ENCODE measurements around the gene PARP16.
"Not testable (repeated sequence)": the region's sequence is repeated elsewhere in the genome, so short reads cannot be mapped to it uniquely, and the experiment has no call there.

PARP16 gene

GRCh38 chr15:65270811-65271545 is 15.7 kb downstream of the PARP16 start:
- not testable (repeated sequence) for DNase-seq

DNA sequence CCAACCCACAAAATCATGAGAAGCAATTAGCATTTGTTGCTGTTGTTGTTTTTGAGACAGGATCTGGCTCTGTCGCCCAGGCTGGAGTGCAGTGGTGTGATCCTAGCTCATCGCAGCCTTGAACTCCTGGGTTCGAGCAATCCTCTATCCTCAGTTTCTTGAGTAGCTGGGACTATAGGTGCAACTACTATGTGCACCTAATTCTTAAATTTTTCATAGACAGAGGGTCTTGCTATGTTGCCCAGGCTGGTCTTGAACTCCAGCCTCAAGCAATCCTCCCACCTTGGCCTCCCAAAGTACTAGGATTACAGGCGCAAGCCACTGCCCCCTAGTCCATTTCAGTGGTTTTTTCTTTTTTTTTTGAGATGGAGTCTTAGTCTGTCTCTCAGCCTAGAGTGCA is 18.3 kb downstream of the PARP16 start:
- DNase-seq = no peak

DNA sequence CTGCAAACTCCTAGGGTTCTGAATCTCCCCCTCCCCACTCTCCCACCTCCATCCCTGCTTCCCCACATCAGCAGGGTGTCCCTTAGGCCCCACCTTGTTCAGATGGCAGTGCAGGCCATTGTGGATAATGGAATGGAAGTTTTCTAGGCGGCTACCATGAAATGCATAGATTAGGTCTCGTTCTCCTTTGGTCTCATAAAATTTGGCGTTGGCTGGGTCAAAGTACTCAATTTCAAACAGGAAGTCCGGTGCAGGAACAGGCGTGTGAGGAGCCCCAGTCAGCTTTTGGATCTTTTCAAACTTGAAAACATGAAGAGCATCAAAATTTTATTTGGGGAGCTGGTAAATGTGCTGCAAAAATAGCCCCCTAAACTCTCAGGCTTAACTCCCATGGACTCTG is 20.2 kb downstream of the PARP16 start:
- DNase-seq = no peak

DNA sequence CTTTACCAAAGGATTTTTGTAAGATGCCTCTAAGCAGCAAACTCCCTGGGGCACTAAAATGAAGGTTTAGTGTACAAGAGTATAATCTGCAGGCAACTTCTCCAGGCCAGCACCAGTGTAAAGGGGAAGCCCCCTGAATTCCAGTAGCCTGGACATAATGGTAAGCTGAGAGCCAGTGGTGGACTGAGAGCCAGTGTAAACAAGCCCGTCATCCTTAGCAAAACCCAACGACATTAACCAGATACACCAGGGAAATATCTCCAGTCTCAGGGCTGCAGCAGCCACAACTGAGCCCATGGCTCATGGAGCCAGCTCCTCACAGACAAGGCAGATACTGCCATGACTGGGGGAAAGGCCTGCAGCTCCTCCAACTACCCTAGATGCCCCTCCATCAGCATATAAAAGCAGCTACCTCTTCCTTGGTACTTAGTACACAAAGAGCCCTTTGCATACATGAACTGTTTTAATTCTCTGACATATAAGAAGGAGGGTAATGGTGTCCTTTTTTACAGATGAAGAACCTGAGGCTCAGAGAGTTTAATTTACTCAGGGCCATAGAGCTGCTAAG is 21.7 kb downstream of the PARP16 start:
- DNase-seq = no peak

- DNase-seq = no peak
Observed at GRCh38 chr15:65263313-65263712, 23.4 kb downstream of the PARP16 start.

- no peak for DNase-seq
Observed at GRCh38 chr15:65260968-65261367, 25.7 kb downstream of the PARP16 start.

- DNase-seq = no peak
Observed at GRCh38 chr15:65259367-65259797, 27.3 kb downstream of the PARP16 start.

DNA sequence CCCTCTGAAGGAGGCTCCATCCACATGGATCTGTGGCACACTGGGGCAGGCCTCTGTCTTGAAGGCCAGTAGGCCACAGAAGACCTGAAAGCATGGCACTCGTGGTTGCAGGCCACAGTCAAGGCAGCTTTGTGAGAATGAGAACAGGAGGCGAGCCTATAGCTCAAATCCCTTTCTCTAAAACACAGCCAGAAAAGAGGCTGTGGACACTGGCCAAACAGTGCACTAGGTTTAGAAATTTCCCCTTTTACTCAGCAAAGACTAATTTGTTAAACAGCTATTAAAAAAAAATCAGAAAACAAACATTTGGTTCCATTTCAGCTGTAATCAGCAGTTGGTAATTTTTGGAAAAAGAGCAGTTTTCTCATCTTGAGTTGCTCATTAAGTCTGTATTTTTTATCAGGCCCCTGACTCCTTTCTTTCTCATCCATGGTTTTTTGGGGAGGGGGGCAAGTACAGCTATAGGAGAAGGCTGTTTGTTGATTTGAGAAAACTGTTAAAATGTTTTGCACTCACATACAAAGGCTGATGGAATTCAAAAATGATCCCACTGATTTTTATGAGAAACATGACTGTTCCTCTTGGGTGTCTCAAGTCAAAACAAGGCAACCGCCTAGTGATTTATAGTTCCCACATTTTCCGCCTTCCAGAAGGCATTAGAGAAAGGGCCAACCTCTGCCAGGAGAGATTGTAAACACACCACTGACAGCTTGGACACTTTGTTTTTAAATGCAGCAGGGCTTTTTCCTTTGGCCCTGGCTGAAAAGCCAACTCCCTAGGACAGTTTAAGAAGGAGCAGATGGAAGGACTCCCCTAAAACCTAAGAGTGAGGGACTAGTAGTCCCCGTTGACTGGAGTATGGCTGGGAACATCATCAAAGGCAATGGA is 28.1 kb downstream of the PARP16 start:
- DNase-seq = no peak

- no peak for DNase-seq
Observed at GRCh38 chr15:65255486-65256140, 31.1 kb downstream of the PARP16 start.

DNA sequence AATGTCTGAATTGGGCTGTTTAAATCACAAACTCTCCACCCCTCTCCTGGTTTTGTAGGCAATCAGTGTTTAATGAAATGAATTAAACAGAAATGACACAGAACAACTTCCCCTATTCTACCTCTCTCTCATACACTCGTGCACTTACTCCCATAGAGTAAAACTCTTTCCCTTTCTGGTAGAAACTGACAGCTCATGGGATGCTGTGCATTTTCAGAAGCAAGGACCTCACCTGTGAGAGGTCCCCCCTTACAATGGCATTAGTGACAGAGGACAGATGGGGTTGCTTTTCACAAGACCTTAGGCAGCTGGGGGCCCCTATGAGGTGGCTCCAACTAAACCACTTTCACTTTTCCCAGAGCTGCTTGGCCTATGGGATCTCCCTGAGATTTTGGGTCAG is 31.9 kb downstream of the PARP16 start:
- DNase-seq = no peak

GRCh38 chr15:65254356-65254755 is 32.3 kb downstream of the PARP16 start:
- no peak for DNase-seq

- no peak for DNase-seq
Observed at GRCh38 chr15:65249641-65250040, 37.0 kb downstream of the PARP16 start.

DNA sequence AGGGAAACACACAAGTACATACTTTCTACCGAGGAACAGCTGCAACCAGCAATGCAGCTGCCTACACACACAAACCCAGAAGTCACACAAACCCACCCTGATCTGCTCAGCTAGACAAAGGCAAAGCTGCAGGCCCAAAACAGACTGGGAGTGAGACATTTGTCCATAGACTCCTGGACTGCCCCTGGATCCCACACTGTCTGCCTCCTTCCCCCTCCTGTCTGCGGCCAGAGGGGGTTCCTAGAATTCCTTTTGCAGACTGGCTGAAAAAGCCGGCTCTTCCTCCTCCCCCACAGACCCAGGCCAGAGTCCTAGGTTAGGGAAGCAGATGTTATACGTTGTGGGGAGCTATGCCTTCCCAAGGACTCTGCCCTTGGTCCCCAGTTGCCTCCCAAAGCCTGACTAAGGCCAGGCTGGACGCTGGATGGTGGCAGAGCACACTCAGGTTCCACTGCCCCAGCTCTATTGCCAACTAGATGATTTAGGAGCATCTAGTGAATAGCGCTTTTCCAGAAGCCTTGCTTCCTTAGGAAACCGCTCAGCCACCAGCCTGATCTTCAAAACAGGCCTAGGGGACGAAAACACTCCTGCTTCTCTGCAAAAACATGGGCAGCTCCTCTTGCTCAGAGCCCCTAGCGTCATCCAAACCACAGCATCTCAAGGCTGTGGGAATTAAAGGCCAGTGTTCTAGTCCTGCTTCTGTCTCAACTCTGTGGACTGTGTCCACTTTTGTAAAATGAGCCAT is 38.0 kb downstream of the PARP16 start:
- no peak for DNase-seq

- DNase-seq = no peak
Observed at GRCh38 chr15:65246939-65247338, 39.7 kb downstream of the PARP16 start.

DNA sequence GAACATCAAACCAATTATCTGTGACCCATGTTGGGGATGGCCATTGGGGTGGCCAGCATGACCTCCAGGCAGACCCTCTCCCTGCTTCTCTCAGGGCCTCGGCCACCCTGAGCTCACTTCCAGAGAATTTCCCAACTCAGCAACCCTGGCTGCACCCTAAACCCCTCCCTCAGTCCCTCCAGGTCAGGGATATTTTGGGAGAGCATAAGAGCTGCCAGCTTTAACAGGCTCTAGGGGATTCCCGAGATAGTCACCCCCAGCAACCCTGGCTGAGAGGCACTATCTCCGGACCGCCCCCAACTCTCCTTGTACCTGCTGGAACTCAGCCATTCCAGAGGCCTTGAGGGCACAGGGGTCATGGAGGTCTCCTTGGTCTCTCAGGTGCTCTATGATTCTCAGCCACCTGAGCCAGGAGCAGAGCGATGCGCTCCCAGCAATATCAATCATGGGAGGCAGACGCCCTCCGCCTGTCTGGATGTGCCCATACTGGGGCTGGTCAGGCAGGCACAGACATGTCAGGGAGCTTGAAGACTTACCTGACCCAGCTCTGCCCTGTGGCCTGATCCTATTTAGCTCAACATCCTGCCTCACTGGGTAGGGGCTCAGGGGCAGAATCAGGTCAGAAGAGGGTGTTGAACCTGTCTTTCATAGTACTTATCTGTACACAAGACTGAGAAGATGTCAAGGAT is 40.5 kb downstream of the PARP16 start:
- DNase-seq = no peak

GRCh38 chr15:65245096-65245856 is 41.4 kb downstream of the PARP16 start:
- no peak for DNase-seq

- no peak for DNase-seq
Observed at GRCh38 chr15:65244638-65245037, 42.0 kb downstream of the PARP16 start.

DNA sequence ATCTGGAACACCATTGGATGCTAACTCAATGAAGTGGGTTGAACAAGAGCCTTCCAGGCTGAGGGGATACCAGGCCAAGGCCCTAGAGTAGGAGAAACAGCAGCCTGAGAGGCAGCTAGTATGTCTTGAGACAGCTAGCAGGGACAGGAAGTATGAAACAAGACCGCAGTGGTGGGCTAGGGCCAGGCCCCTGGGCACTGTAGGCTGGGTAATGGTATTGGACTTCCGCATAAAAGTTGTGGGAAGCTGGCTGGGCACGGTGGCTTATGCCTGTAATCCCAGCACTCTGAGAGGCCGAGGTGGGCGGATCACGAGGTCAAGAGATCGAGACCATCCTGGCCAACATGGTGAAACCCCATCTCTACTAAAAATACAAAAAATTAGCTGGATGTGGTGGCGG is 50.2 kb downstream of the PARP16 start:
- not testable (repeated sequence) for DNase-seq

- no peak for DNase-seq
Observed at GRCh38 chr15:65233696-65234095, 53.0 kb downstream of the PARP16 start.

DNA sequence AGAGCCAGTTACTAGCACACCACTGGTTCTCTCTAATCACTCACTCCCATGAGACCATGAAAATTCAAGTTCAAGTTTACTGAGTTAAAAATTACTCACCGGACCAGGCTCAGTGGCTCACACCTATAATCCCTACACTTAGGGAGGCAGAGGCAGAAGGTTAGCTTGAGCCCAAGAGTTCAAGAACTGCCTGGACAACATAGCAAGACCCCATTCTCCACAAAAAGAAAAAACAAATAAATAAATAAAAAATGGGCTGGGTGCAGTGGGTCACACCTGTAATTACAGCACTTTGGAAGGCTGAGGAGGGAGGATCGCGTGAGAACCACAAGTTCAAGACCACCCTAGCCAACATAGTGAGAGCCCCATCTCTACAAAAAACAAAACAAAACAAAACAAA is 54.2 kb downstream of the PARP16 start:
- no peak for DNase-seq

DNA sequence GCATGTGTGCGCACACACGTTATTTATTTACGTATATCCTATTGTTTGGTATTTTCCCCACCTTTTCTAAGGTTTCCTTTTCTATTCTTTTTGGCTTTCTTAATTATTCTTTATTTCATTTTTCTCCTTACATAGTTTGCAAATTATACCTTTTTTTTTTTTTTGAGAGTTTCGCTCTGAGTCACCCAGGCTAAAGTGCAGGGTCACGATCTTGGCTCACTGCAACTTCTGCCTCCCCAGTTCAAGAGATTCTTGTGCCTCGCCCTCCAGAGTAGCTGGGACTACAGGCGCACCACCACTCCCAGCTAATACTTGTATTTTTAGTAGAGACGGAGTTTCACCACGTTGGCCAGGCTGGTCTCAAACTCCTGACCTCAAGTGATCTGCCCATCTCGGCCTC is 55.4 kb downstream of the PARP16 start:
- DNase-seq = no peak

Measured in CD4-positive, alpha-beta T cell treated with Interleukin-15 for 1 hour (primary cell).